ENCODE measurements around the gene RSPRY1.

Gene RSPRY1

GRCh38 chr16:57141822-57142631, 44.1 kb upstream of the RSPRY1 start:
- no peak for DNase-seq (ENCODE audit: extremely low read depth, insufficient read length)
- Histone ChIP-seq H3K27me3 (replicated peaks; ENCODE audit: control insufficient read depth, insufficient read depth, low read length) (no peaks in the 10 kb centered on the region), H3K4me3 (replicated peaks; ENCODE audit: low read depth, low read length) (no peak overlapping the region), H3K36me3 (ENCODE audit: control insufficient read depth, insufficient read depth, low read length) (no peaks in the 10 kb centered on the region)
- TF ChIP-seq CTCF (IDR thresholded peaks at IDR 0.05; ENCODE audit: insufficient read depth, low read length, poor library complexity, severe bottlenecking), result no peak

- H3K4me3 ChIP-seq (replicated peaks; ENCODE audit: low read depth, low read length), result no peak overlapping the region
- no peaks in the 10 kb centered on the region for H3K27me3 ChIP-seq (replicated peaks; ENCODE audit: control insufficient read depth, insufficient read depth, low read length)
- TF ChIP-seq CTCF (IDR thresholded peaks at IDR 0.05; ENCODE audit: insufficient read depth, low read length, poor library complexity, severe bottlenecking), result no peak
- DNase-seq (ENCODE audit: extremely low read depth, insufficient read length), result no peak
- H3K36me3 ChIP-seq (ENCODE audit: control insufficient read depth, insufficient read depth, low read length), result no peaks in the 10 kb centered on the region
Observed at GRCh38 chr16:57143149-57143921, 42.8 kb upstream of the RSPRY1 start.

- Histone ChIP-seq H3K4me3 (replicated peaks; ENCODE audit: low read depth, low read length) (no peak overlapping the region), H3K27me3 (replicated peaks; ENCODE audit: control insufficient read depth, insufficient read depth, low read length) (no peaks in the 10 kb centered on the region), H3K36me3 (ENCODE audit: control insufficient read depth, insufficient read depth, low read length) (no peaks in the 10 kb centered on the region)
- DNase-seq (ENCODE audit: extremely low read depth, insufficient read length), result no peak
- no peak for TF ChIP-seq CTCF (IDR thresholded peaks at IDR 0.05; ENCODE audit: insufficient read depth, low read length, poor library complexity, severe bottlenecking)
Observed at GRCh38 chr16:57144027-57144426, 42.1 kb upstream of the RSPRY1 start.

GRCh38 chr16:57145046-57146021, 40.8 kb upstream of the RSPRY1 start:
- H3K4me3 ChIP-seq (replicated peaks; ENCODE audit: low read depth, low read length), result no peak overlapping the region
- no peaks in the 10 kb centered on the region for H3K36me3 ChIP-seq (ENCODE audit: control insufficient read depth, insufficient read depth, low read length)
- no peak for DNase-seq (ENCODE audit: extremely low read depth, insufficient read length)
- no peaks in the 10 kb centered on the region for H3K27me3 ChIP-seq (replicated peaks; ENCODE audit: control insufficient read depth, insufficient read depth, low read length)
- TF ChIP-seq CTCF (IDR thresholded peaks at IDR 0.05; ENCODE audit: insufficient read depth, low read length, poor library complexity, severe bottlenecking), result no peak

GRCh38 chr16:57146040-57146647, 40.0 kb upstream of the RSPRY1 start:
- DNase-seq (ENCODE audit: extremely low read depth, insufficient read length), result no peak
- no peak for TF ChIP-seq CTCF (IDR thresholded peaks at IDR 0.05; ENCODE audit: insufficient read depth, low read length, poor library complexity, severe bottlenecking)
- Histone ChIP-seq H3K27me3 (replicated peaks; ENCODE audit: control insufficient read depth, insufficient read depth, low read length) (no peaks in the 10 kb centered on the region), H3K4me3 (replicated peaks; ENCODE audit: low read depth, low read length) (no peak overlapping the region), H3K36me3 (ENCODE audit: control insufficient read depth, insufficient read depth, low read length) (no peaks in the 10 kb centered on the region)

Measured in GM06990 (cell line).